Ectodermal cell (in vitro differentiated cells): ENCODE measurements around the gene ASPRV1.
A peak's percentile ranks its signal among the peaks of the same experiment; 100 is the strongest.

ENCODE experiments used
- H3K27ac ChIP-seq: 2 replicates; pipeline ENCODE4 v1.7.0; 2013; ENCODE audit warnings: mild to moderate bottlenecking, low read depth, low read length; ENCODE audit not compliant: insufficient read depth, poor library complexity, severe bottlenecking
- H3K27me3 ChIP-seq: 2 replicates; pipeline ENCODE4 v1.7.0; 2013; ENCODE audit warnings: mild to moderate bottlenecking, low read length; ENCODE audit not compliant: insufficient read depth, control insufficient read depth, poor library complexity, severe bottlenecking
- H3K36me3 ChIP-seq: one replicate; pipeline ENCODE4 v1.7.0; 2013; ENCODE audit warnings: low read length; ENCODE audit not compliant: control insufficient read depth, insufficient read depth
- H3K4me1 ChIP-seq: one replicate; pipeline ENCODE4 v1.7.0; 2013; ENCODE audit warnings: low read length; ENCODE audit not compliant: control insufficient read depth, insufficient read depth
- H3K4me3 ChIP-seq: 2 replicates; pipeline ENCODE4 v1.7.0; 2013; ENCODE audit warnings: low read depth, low read length, control low read depth; ENCODE audit not compliant: insufficient read depth
- H3K9me3 ChIP-seq: 2 replicates; pipeline ENCODE4 v1.7.0; 2013; ENCODE audit warnings: mild to moderate bottlenecking, low read length, moderate library complexity; ENCODE audit not compliant: control insufficient read depth
- WGBS, 2 experiments: methylation state at CpG; one replicate each; pipeline ENCODE4 v1.1.7; 2013; ENCODE audit warnings: missing lambda C conversion rate in 2 of 2; 5-methylcytosine and 5-hydroxymethylcytosine counted together

Gene ASPRV1

DNA sequence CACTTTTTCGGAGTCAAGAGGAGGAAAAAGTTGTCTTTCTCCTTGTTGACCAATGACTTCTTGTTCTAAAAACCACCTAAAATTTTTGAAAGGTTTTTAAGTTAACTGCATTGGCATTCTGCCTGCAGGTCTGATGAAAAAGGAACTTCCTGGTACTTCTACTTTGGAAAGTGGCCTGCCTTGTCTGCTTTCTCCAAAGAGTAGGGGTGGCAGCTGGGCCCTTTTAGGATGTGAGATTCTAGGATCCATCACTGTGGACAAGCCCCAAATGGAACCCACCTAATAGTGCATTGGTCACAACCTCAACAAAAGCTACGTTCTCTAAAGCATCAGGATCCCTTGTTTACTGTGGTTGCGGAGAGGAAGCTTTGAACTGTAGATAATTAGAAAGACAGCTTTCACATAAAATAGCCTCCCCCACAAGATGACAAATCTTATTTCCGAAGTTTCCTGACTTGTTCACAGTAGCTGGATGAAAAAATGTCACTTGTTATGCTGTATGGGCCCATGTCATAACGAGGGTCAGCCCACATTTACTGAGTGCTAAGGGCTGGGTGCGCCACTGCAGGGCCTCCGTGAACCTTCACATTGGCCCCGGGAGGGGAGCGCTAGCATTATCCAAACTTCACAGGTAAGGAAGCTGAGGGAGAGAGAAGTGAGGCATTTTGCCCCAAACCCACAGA, 17.4 kb downstream of the ASPRV1 start:
- Histone ChIP-seq H3K27ac (no peak overlapping the region), H3K4me1 (peaks cover 25% of the 10 kb centered on the region), H3K4me3 (no peak overlapping the region), H3K9me3 (no peaks in the 10 kb centered on the region), H3K36me3 (no peaks in the 10 kb centered on the region), H3K27me3 (no peaks in the 10 kb centered on the region)
- WGBS, 2 experiments = 82 to 86% methylated on average over 9 of the region's 9 CpGs

- WGBS, 2 experiments = 90 to 93% methylated on average over 10 to 11 of the region's 11 CpGs
- peaks cover 25% of the 10 kb centered on the region for H3K4me1 ChIP-seq
- no peaks in the 10 kb centered on the region for H3K9me3 ChIP-seq
- H3K36me3 ChIP-seq = no peaks in the 10 kb centered on the region
- no peak overlapping the region for H3K27ac ChIP-seq
- H3K4me3 ChIP-seq = no peak overlapping the region
- no peaks in the 10 kb centered on the region for H3K27me3 ChIP-seq
Measured at GRCh38 chr2:69943000-69943842, 18.2 kb downstream of the ASPRV1 start.

- H3K9me3 ChIP-seq = no peaks in the 10 kb centered on the region
- no peak overlapping the region for H3K27ac ChIP-seq
- H3K36me3 ChIP-seq = peaks cover 3% of the 10 kb centered on the region
- H3K4me3 ChIP-seq = no peak overlapping the region
- peaks cover 25% of the 10 kb centered on the region for H3K4me1 ChIP-seq
- WGBS, 2 experiments = 75 to 80% methylated on average over 6 to 8 of the region's 8 CpGs
- H3K27me3 ChIP-seq = no peaks in the 10 kb centered on the region
Measured at GRCh38 chr2:69940691-69941090, 20.7 kb downstream of the ASPRV1 start.

DNA sequence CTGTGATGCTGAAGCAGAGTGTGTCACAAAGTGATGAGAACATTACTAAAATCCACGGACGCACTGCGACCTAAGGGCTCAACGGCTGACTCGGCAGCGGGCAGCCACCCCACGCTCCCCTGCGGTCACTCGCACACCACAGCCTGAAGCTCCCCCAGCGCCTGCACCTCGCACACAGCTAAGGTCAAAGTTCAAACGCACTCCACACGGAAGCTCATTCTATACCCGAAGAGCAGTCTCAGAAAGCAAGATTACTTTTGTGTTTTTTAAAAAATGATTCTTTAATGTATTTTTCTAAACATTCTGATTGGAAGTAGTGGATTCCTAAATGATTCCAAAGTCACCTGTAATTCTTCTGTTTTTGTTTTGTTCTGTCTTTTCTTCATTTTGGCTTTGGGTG, 21.7 kb downstream of the ASPRV1 start:
- WGBS, 2 experiments = 73 to 83% methylated on average over 13 to 14 of the region's 14 CpGs
- Histone ChIP-seq H3K4me3 (no peak overlapping the region), H3K4me1 (peaks cover 25% of the 10 kb centered on the region), H3K36me3 (peaks cover 8% of the 10 kb centered on the region), H3K27me3 (no peaks in the 10 kb centered on the region), H3K9me3 (no peaks in the 10 kb centered on the region), H3K27ac (peak overlapping the region; percentile 16)

DNA sequence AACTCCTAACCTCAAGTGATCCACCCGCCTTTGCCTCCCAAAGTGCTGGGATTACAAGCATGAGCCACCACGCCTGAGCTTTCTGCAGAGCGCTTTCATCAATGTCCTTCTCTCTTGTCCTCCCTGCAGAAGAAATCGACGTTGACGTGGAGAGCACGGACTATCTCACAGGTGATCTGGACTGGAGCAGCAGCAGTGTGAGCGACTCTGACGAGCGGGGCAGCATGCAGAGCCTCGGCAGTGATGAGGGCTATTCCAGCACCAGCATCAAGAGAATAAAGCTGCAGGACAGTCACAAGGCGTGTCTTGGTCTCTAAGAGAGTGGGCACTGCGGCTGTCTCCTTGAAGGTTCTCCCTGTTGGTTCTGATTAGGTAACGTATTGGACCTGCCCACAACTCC, 23.5 kb downstream of the ASPRV1 start:
- Histone ChIP-seq H3K27me3 (no peaks in the 10 kb centered on the region), H3K4me1 (peaks cover 20% of the 10 kb centered on the region), H3K27ac (no peak overlapping the region), H3K36me3 (peaks cover 8% of the 10 kb centered on the region), H3K4me3 (no peak overlapping the region), H3K9me3 (no peaks in the 10 kb centered on the region)
- 93 to 95% methylated on average over 14 of the region's 14 CpGs for WGBS, 2 experiments

GRCh38 chr2:69936906-69937305, 24.5 kb downstream of the ASPRV1 start:
- Histone ChIP-seq H3K27me3 (no peaks in the 10 kb centered on the region), H3K36me3 (peaks cover 8% of the 10 kb centered on the region), H3K4me3 (no peak overlapping the region), H3K4me1 (peaks cover 19% of the 10 kb centered on the region), H3K27ac (no peak overlapping the region), H3K9me3 (no peaks in the 10 kb centered on the region)
- 78% methylated on average over 11 of the region's 11 CpGs for WGBS, 2 experiments

GRCh38 chr2:69935011-69935410, 26.4 kb downstream of the ASPRV1 start:
- no peaks in the 10 kb centered on the region for H3K9me3 ChIP-seq
- H3K4me1 ChIP-seq = peaks cover 6% of the 10 kb centered on the region
- peaks cover 8% of the 10 kb centered on the region for H3K36me3 ChIP-seq
- no peak overlapping the region for H3K4me3 ChIP-seq
- WGBS, 2 experiments = 94 to 97% methylated on average over 5 of the region's 5 CpGs
- no peak overlapping the region for H3K27ac ChIP-seq
- no peaks in the 10 kb centered on the region for H3K27me3 ChIP-seq

- no peaks in the 10 kb centered on the region for H3K27me3 ChIP-seq
- peaks cover 8% of the 10 kb centered on the region for H3K36me3 ChIP-seq
- no peaks in the 10 kb centered on the region for H3K9me3 ChIP-seq
- 94 to 100% methylated on average over 1 of the region's 1 CpG for WGBS, 2 experiments
- H3K4me3 ChIP-seq = no peak overlapping the region
- peaks cover 2% of the 10 kb centered on the region for H3K4me1 ChIP-seq
- H3K27ac ChIP-seq = no peak overlapping the region
Measured at GRCh38 chr2:69934614-69934908, 26.9 kb downstream of the ASPRV1 start.

GRCh38 chr2:69933839-69934613, 27.4 kb downstream of the ASPRV1 start:
- Histone ChIP-seq H3K4me1 (no peaks in the 10 kb centered on the region), H3K4me3 (no peak overlapping the region), H3K36me3 (peaks cover 8% of the 10 kb centered on the region), H3K27me3 (no peaks in the 10 kb centered on the region), H3K27ac (no peak overlapping the region), H3K9me3 (no peaks in the 10 kb centered on the region)
- 84% methylated on average over 4 of the region's 4 CpGs for WGBS, 2 experiments

DNA sequence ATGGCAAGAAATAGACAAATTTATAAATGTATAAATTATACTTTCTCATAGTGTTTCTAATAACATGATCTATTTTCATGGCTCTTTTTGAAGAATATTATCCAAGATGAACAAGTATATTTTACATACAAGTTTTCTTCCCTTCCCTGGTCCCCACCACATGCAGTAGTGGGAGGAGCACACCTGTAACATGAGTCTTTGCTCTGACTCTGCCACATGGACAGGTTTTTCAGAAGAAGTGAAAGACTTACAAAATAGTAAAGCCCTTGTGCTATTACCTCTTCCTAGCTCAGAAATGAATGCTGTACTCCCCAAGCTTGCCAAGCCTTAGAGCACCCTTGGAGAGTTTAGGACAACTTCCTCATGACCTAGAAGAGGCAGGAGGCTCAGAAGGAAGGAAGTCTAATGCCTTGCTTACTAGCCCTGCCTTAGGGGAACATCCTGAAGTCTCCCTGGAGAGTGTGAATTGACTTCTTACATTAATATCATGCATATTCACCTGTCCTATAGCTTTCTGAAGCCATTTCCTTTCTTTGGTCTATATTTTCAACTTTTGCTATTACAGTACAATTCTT, 28.1 kb downstream of the ASPRV1 start:
- H3K9me3 ChIP-seq = no peaks in the 10 kb centered on the region
- H3K36me3 ChIP-seq = peaks cover 8% of the 10 kb centered on the region
- H3K4me3 ChIP-seq = no peak overlapping the region
- no peak overlapping the region for H3K27ac ChIP-seq
- H3K27me3 ChIP-seq = no peaks in the 10 kb centered on the region
- no peaks in the 10 kb centered on the region for H3K4me1 ChIP-seq
